Measurements from ENCODE around the gene KDM3B.
"Not testable (repeated sequence)": the region's sequence is repeated elsewhere in the genome, so short reads cannot be mapped to it uniquely, and the experiment has no call there.

The KDM3B gene

GRCh38 chr5:138352071-138352721, at the start of gene KDM3B:
Gene KDM3B, plus strand, starts transcription at chr5:138352685. Its CDS starts 111 bp downstream, at chr5:138352796.
- DNase-seq: peak in 44 of 56 donors; percentile 14 to 86 (median 62)

- no peak for DNase-seq
Measured at GRCh38 chr5:138303372-138303771, 49.1 kb upstream of the KDM3B start.

GRCh38 chr5:138305797-138306196, 46.7 kb upstream of the KDM3B start:
- peak in 3 of 56 donors; percentile 1 to 7 (median 5) for DNase-seq

- DNase-seq: no peak
Measured at GRCh38 chr5:138315751-138316278, 36.7 kb upstream of the KDM3B start.

GRCh38 chr5:138316355-138316754, 36.1 kb upstream of the KDM3B start:
- no peak for DNase-seq

GRCh38 chr5:138318211-138318610, 34.3 kb upstream of the KDM3B start:
- not testable (repeated sequence) for DNase-seq

- no peak for DNase-seq
Measured at GRCh38 chr5:138330813-138331448, 21.6 kb upstream of the KDM3B start.

- DNase-seq: peak; percentile 36 to 98 (median 95)
Measured at GRCh38 chr5:138331449-138332368, 20.8 kb upstream of the KDM3B start, which contains the start of gene CDC25C. Gene CDC25C, minus strand, starts transcription at chr5:138331804. Its CDS starts 624 bp downstream, at chr5:138331180.

- no peak for DNase-seq
Measured at GRCh38 chr5:138334867-138335447, 17.5 kb upstream of the KDM3B start.

GRCh38 chr5:138336952-138337684, 15.4 kb upstream of the KDM3B start:
- DNase-seq: peak in 32 of 56 donors; percentile 62 to 93 (median 84)

GRCh38 chr5:138337685-138338410, 14.6 kb upstream of the KDM3B start, which contains the start of gene FAM53C:
Gene FAM53C, plus strand, starts transcription at chr5:138338266. Its CDS starts 3,070 bp downstream, at chr5:138341336.
- DNase-seq: peak; percentile 56 to 99 (median 92)

GRCh38 chr5:138338411-138339090, 13.9 kb upstream of the KDM3B start:
- DNase-seq: peak in 5 of 56 donors; percentile 2 to 96 (median 30)

GRCh38 chr5:138339091-138339456, 13.4 kb upstream of the KDM3B start:
- peak in 8 of 56 donors; percentile 5 to 64 (median 29) for DNase-seq

GRCh38 chr5:138339464-138339863, 13.0 kb upstream of the KDM3B start:
- no peak for DNase-seq

GRCh38 chr5:138340008-138340407, 12.5 kb upstream of the KDM3B start:
- DNase-seq: no peak

GRCh38 chr5:138344887-138345622, 7.4 kb upstream of the KDM3B start:
- no peak for DNase-seq

GRCh38 chr5:138346889-138347288, 5.6 kb upstream of the KDM3B start:
- DNase-seq: no peak

All from amygdala (tissue), 56 donors.